G401 (cell line): ENCODE data around the gene PGM5. TPM values are rescaled to one million over a fixed set of nuclear protein-coding genes. Genes with fewer than 3 reads are reported as not detected.
"Not testable (repeated sequence)": the region's sequence is repeated elsewhere in the genome, so short reads cannot be mapped to it uniquely, and the experiment has no call there.

ENCODE experiments used
- DNase-seq: peaks from one replicate; pipeline ENCODE4 v3.0.0-alpha.2; 2015; ENCODE audit warnings: low spot score
- in situ Hi-C: cut with HindIII; loops from 2 replicates; pipeline ENCODE4 v1.10.0; 2016; ENCODE audit warnings: low sequenced_read_pairs, mixed read lengths
- total RNA-seq: library from RNA; depleted of rRNA; stranded (reverse); fragments of >200 nt; shearing (Covaris generic); gene quantifications from 2 replicates; pipeline ENCODE4 v1.2.3, GENCODE V29; 2014

PGM5 gene
- total RNA-seq, 1 experiment from 2014 or later = 0.68 TPM

DNA sequence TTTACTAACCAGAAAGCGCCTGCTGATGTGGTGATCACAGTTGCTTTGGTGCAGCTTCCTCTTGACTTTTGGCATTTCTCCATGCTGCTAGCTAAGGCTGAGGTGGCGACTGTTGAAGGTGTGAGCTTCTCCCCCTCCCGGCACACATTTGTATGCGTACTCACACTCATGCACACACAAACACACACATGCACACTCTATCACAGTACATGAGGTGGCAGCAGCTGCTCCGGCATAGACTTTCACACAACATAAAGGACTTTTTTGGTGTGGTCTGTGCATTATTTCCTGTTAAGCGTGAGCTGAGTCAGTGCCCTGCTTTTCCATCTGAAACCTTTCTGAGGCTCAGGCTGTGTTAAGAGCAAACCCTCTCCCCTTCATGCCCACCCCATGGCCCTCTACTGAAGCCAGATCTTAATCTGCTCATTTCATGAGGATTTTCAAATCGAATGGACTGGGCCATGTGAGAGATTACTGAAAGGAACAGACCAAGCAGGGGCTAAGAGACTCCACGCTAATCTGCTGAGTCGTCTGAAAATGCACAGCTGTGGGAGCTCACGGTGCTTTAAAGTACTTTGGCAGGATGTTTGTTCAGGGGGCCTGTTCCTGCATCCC lies 10.6 kb downstream of the PGM5 start:
- in situ Hi-C loops = not testable (repeated sequence)
- peak; percentile 40 for DNase-seq

DNA sequence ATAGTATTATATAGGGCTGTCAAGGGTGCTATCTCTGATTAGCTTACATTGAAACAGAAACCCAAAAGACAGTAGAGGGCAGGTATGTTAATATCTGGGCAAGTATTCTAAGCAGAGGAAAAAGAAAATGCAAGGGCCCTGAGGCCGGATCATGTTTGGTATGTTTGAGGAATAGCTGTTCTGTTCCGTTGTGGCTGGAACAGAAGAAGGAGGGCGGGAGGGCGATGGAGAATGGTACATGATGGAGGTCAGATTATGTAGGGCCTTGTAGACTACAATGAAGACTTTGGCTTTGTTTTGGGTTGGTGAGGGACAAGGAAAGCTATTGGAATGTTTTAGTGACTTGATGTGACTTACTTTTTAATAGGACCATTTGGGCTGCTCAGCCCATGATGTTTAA lies 19.4 kb downstream of the PGM5 start:
- in situ Hi-C loops, DNase-seq: not testable (repeated sequence)

DNA sequence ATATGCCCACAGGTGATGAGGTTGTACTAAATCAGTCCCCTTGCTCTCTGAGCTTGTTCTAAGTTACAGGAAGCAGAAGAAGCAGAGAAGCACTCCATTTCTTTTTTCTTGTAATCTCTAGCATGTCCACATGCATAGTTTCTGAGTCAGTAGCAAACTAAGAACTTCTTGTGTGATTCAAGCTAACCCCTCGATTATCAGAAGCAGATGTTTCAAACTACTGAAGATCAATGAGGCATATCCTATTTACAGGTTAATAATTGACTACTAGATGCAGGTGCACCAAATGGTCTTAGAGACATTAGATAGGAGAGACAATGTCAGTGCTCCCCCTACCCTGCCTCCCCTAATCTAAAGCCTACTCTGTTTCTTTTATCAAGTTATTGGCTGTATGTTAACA lies 21.3 kb downstream of the PGM5 start:
- in situ Hi-C loops, DNase-seq: not testable (repeated sequence)

DNA sequence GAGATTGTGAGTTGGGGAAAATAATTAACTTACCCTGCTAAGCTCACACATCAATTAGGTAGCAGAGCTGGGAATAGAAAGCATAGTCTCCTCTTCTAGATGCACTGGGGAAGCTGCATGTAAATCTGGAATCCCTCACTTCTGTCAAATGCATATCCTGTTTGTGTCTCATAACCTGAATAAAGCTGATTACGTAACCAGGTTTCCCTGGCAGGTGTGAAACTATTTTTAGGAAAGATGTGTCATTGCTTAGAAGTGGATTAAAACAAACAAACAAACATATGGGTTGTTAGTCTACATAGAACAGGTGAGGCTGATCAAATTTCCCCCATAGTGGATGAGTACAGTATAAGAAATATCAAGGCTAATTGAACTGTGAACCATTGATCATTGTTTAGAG lies 27.5 kb downstream of the PGM5 start:
- in situ Hi-C loops = not testable (repeated sequence)

DNA sequence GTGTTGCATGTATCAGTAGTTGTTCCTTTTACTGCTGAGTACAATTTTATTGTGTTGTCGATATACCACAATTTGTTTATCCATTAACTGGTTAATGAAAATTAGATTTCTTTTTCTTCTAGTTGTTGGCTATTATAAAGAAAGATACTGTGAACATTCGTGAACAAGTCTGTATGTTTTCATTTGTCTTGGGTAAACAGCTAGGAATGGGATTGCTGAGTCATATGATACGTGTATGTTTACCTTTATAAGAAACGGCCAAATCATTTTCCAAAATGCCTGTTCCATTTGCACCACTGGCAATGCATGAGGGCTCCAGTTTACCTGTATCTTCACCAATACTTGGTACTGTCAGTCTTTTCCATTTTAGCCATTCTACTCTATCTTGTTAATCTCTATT lies 33.1 kb downstream of the PGM5 start:
- DNase-seq, in situ Hi-C loops: not testable (repeated sequence)

More for the DNA sequence above, 27.5 kb downstream of the PGM5 start:
- DNase-seq = peak; percentile 87

DNA sequence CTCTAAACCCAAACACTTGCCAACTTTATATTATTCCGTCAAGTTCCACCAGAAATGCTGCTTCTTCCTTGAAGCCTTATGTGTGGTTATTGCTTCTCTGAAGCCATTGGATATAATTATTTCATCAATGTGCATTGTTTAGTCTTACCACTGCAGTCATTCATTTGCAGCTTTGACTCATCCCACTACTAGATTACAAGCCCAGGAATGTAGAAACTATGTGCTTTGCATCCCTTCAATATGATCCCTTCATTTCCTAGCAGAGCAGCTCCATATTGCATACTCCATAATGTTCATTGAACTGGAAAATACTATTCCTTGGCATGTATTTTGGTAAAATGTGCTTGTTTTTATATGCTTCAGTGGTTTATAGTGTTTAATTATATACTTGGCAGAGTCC lies 34.3 kb downstream of the PGM5 start:
- DNase-seq, in situ Hi-C loops: not testable (repeated sequence)

DNA sequence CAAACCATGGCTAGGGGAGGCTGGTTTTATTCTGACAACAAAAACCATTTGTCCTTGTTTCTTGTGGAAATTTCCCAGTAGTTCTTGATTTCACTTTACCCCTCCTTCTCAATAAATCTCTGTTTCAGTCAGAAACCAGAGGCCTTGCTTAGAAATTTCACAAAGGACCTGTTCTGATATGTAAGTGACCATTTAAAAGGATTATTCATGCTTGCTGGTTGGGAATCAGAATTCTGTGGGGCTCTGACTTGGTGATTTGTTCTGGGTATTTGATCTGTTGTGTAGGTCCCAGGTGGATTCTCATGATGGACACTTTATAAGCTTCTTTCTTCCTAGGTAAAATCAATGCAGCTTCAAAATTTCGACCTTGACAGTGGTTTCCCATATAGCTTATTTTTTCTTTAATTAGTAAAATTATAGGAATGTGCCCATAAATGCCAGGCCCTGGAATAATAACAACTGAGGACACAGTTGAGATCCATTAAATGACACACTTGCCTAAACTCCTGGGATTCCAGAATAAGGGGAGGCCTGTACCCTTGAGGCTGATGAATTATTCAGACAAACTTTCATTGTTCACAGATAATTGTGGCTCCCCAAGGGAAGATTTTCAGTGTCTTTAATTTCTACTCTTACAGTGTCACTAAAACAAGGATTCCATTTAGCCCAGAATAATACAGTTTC lies 40.1 kb downstream of the PGM5 start:
- in situ Hi-C loops, DNase-seq: not testable (repeated sequence)

DNA sequence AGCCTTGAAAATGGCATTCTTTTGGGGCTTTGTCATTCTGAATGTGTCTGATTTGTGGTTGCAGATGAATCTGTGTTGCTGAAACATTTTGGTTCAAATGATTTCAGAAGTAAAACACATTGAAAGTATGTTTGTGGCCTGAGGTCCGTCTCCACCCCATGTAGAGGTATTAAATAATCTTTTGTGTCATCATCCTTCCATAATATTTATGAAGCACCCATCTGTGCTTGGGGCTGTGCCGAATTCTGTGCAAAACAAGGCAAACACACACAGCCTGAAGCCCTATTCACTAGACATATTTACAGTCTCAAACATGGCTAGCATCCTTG lies 40.6 kb downstream of the PGM5 start:
- in situ Hi-C loops, DNase-seq: not testable (repeated sequence)

DNA sequence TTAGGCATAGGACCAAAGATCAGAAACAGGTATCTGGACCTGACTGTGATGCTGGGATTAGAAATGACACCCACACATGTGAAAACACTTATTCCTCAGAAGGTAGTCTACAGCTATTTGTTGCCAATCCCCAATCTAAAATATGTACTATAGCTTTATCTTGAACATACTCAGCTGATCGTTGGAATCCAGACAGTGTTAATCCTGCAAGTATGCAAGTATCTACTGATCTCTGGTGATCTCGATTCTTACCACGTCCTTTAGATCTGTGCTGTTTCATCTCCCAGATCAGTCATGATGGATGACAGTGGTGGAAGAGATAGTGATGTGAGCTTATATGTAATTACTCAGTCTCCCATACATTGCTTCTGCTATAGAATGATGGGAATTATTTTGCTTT lies 41.4 kb downstream of the PGM5 start:
- DNase-seq, in situ Hi-C loops: not testable (repeated sequence)

DNA sequence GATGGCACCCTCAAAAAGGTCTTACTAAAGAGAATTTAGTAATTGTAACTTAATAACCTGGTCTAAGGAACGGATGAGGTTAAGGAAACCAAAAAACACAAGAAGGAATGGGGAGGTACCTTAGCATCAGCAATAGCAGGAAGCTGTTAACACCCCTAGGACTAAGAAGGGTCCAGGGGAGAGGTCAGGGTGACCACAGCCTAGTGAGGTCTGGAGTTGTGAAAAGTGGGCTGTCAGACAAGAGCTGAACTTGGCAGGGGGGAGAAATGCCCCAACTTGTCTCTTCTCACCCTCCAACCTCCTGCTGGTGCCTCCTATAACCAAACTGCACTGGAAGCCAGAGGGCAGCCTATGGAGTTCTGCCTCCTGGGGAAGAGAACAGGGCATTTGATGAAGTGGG lies 41.9 kb downstream of the PGM5 start:
- in situ Hi-C loops, DNase-seq: not testable (repeated sequence)

DNA sequence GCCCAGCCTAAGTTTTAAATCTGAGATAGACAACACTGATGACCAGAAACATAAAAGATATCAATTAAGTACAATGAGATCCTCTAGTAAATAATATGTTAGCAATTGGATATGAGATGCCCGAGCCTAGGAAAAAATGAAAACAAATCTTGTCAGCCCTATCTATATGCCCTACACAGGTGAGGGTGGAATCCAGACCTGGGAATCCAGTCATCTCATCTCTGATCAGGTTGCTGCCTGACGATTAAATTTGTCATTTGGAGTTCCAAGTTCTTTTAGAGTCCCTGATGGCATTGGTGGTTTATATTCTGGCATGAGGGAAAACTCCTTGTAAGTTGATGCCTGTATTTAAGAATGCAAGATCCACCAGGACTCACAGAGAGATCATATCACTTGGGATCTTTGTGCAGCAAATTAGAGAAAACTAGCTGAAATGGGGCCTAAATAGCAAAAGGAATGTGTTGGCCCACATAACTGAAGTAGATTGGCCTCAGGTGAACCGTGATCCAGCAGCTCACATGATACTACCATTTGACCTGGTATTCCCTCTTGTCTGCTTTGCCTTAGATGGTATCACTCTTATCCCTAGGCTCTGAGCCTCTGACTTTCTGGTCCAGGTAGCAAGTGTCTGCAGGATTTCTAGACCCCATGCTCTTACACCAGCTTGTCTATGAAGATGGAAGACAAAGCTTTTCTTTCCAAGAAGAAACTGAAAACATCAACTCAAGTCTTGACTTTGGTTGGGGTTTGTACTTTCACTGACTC lies 48.2 kb downstream of the PGM5 start:
- DNase-seq, in situ Hi-C loops: not testable (repeated sequence)

DNA sequence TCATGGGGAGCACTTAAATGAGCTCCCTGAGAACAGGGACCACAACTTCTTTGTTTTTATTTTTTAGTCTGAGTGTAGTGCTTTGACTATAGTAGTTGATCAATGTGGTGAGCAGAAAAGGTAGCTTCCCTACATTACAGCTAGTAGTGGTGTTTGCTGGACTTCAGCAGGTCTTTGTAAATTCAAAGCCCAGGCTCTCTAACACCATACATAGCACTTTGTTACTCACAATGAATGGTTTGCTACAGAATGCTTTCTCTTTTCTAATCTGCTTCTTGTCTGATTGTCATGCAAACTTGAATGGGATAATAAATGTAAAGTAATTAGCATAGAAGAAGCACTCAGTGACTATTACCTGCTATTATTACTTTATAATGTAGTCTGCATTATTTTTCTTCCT lies 55.5 kb downstream of the PGM5 start:
- in situ Hi-C loops, DNase-seq: not testable (repeated sequence)

DNA sequence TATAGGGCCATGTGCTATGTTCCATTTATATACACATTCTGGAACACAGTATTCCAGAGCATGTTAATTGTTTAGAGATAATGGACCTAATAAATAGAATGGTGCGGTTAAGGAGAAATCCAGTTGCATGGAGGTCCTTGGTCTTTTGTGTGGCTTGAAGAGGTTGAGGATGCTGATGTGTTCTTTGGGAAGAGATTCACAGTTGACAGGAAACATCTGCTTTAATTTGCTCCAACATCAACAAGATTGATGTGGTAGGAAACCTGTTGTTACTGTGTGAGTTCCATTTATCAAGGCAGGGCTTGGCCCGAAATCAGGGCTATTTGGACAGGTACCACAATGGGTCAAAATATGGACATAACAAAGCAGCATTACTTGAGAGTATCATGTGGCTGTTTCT lies 56.3 kb downstream of the PGM5 start:
- DNase-seq, in situ Hi-C loops: not testable (repeated sequence)

DNA sequence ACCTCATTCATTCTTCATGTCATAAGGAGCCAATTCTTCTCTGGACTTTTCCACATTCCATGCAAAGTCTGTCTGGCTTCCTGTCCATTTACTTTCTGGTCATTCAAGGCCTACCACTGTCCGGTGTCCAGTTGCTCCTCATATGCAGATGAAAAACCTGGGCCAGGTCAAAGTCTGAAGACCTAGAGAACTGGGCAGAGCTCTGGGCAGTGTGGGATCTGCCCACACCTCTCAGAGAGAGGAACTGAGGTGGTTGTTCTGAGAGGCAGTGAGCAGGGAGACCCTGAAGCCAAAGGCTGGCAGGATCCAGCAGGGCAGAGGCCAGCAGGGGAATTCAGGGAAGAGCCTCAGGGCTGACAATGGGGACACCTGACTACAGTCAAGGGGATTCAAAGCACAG lies 58.7 kb downstream of the PGM5 start:
- in situ Hi-C loops, DNase-seq: not testable (repeated sequence)

DNA sequence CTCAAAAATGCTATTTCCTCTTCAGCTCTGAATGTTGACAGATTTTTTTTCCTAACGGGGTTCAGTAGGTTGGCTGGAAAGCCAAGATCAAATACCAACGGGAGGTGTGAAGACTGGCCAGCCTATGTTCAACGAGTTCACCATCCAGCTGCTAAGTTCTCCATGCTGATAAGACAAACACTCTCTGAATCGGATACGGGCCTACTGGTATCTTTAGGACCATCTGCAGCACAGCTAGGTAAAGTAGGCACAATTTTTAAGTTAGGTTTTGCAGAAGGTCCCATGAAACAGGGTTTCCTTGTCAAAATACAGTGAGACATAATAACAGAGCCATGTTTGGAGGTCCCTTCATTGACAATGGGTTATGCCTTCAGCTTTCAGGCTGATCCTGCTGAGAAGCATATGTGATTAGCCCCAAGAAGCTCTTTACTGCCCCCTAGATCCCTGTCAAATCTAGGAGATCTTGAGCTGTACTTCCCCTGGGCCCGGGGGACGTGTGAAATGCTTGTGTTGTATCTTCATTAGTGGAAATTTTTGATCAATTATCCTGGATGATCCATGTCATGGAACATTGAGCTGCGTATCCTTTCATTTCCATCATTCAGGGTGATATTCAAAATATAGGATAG lies 60.6 kb downstream of the PGM5 start:
- in situ Hi-C loops = no loop called here
- no peak for DNase-seq

DNA sequence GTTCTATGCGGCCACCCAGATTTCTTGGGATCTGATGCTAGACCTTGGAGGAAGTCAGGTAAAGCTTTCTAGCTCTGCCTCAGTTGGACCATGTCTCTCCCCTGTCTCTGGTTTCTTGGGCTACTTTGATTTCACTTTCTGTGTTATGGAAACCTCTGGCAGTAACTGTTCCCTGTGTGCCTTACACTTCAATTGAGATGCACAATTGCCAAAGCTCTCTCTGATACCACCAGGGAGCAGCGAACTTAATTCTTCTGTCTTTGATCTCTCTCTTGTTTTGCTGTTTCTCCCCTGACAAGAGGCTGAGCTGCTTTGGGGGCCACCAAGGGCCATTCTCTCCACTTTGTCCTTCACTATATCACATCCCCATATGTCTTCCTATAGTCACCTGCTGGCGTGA lies 61.4 kb downstream of the PGM5 start:
- no peak for DNase-seq
- in situ Hi-C loops = no loop called here

DNA sequence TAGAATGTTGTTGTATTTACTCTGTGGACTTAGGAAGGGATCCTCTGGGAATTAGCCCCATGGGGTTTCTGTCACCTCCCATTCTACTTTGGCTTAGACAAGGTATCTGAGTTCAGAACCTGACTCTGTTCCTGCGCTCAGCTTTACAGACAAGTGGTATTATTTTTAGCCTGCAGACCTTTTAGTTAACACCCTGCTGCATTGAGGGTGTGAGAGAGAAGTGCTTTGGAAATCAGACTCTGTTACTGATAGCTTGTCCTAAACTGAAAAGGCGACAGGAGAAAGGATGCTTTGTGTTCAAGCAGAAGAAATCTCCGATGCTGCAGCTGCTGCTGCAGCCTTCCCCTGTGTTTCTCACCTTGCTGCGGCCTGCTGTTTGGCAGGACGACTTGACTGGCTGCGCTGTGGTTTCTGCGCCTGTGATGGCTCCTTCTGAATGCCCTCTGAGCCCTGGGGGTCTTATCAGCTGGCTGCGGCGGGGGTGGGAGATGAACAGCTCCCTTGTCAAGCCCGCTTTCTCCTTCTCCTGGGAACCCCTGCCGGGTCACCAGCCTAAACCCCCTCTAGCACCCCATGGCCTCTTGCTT lies 61.9 kb downstream of the PGM5 start:
- DNase-seq = no peak
- in situ Hi-C loops = no loop called here

DNA sequence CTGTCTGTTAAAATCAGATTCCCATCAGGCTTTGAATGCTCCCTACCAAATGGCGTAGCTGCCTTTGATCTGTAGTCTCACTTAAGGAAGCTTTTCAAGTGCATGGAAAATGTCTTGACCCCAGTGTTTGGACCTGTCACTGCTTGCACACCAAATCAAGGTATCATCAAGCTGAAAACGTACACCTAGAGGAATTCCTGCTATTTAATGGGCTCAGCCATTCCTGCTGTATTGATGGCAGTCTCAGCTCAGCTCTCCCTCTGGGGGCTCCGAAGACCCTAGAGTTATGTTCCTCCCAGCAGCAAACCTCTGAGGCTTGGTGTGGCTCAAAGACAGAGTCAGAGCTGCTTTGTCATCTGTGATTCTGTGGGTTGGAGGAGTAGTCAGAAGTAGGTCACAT lies 63.5 kb downstream of the PGM5 start:
- DNase-seq = no peak
- in situ Hi-C loops = no loop called here

DNA sequence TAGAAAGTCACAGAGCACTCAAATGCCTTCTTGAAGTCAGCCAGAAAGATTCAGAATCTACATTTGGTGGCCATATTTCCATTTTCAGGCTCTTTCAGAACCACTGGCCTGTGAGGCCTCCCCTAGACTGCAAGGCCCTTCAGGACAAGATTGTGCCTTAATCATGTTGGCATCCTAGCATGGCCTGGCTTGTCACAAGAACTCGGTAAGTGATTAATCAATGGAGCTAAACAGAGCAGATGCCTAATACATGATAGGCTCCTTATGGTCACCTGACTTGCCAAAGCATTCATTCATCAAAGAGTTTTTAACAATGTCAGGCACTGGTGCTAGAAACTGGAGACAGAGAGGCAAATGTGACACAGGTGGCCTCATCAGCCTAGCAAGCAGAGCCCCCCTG lies 70.3 kb downstream of the PGM5 start:
- in situ Hi-C loops = no loop called here
- no peak for DNase-seq
